GM15510 (cell line): ENCODE results near the gene PRKN.

Source experiments
- POLR2A ChIP-seq: IDR thresholded peaks from 3 replicates; pipeline ENCODE4 v1.6.1; 2011; ENCODE audit warnings: borderline replicate concordance; ENCODE audit not compliant: insufficient read length; ENCODE audit errors: extremely low read depth

Gene PRKN

DNA sequence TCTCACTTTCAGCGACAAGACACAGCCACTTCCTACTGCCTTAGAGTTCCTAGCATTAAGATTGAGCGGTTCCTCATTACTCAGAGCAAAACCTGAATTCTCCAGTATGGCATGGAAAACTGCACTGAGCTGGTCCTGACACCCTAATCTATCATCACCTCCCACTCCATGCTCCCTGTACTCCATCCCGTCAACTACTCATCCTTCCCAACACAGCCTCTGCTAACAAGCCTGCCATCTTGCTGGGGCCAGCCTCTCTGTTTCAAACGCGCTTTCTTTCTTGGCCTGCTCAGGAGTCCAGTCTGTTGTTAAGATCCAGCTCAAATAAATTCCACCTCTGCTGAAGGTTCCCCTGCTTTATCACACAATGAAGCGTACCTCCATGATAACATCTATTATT is 12.0 kb downstream of the PRKN start:
- TF ChIP-seq POLR2A = no peak

- TF ChIP-seq POLR2A = no peak
Observed at GRCh38 chr6:162713974-162714780, 13.4 kb downstream of the PRKN start.

DNA sequence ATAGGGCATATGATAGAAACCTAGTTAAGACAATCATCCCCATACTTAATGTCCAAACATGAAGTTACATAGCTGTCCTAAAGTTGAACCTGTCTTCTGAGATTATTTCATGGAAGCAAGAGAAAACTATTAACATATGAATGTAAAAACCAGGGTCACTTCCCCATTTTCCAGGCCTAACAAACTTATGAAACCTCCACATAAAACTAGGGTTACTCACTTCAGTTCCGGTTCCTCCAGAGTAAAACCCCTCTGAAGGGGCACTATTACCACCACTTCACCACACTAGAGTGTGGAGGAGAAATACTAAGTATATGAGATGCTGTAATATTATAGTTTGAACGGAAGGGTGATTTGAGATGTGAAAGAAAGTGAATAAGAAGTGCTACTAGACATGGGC is 14.9 kb downstream of the PRKN start:
- no peak for TF ChIP-seq POLR2A

- TF ChIP-seq POLR2A = no peak
Observed at GRCh38 chr6:162711376-162711775, 16.2 kb downstream of the PRKN start.

- TF ChIP-seq POLR2A = no peak
Observed at GRCh38 chr6:162710936-162711335, 16.6 kb downstream of the PRKN start.

DNA sequence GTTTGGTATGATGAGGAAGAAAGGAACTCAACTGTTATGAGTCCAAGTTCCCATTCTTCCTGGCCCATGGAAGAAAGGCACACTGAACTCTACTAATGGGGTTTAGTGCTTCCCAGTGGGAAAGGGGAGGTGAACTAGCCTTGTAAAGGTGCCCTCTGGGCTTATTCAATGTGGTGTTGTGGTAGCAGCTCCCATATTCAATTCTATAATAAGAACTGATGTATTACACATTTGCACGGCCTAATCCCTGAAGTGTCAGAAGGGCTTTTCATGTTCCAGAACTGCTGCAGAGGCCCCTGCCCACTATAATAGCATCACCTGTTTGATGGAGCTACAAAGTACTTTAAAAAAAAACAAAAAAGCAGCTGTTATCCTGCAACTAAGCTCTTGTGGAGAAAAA is 17.1 kb downstream of the PRKN start:
- no peak for TF ChIP-seq POLR2A

GRCh38 chr6:162709431-162709830 is 18.1 kb downstream of the PRKN start:
- TF ChIP-seq POLR2A = no peak

DNA sequence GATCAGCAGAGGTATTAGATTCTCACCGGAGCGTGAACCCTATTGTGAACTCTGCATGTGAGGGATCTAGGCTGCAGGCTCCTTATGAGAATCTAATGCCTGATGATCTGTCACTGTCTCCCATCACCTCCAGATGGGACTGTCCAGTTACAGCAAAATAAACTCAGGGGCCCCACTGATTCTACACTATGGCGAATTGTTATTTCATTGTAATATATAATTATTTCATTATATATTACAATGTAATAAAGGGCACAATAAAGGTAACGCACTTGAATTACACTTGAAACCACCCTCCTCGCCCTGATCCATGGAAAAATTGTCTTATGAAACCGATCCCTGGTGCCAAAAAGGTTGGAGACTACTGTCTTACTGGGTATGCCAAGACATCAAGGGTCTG is 18.6 kb downstream of the PRKN start:
- TF ChIP-seq POLR2A = no peak

DNA sequence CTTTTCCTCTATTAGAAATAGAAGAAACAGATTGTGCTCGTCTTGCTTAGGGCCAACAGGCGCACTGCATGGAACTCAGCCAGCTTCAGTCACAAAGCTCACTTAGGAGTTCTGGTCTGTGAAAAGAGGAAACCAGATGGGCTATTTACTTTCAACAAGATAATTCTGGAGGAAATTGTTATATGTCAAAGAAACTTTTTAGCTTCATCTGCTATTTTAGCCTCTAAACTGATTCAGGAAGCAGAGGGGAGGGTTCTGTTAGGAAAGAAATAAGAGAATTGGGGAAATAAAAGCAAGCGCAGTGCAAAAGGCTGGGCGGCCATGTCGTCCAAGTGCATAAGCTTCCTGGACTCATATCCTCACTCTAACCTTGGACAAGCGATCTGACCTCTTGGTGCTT is 21.3 kb downstream of the PRKN start:
- no peak for TF ChIP-seq POLR2A

GRCh38 chr6:162705736-162706135 is 21.8 kb downstream of the PRKN start:
- TF ChIP-seq POLR2A = no peak

DNA sequence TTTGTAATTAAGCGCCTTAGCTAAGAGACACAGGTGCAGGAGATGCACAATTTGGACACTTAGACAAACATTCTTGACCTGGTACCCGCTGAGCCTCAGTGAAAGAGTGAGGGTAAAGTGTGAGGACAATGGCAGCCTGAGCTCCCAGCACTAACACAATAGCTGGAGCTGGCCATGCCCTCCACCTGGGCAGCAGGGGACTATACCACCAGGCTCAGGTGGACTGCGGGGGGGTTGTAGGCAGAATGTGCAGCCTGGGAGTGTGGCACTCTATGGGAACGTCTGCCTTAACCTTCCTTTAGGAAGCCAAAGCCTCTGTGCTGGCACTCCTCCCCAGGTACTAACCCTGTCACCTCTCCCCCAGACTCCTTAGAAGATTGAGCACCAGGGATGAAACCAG is 23.6 kb downstream of the PRKN start:
- TF ChIP-seq POLR2A = no peak

DNA sequence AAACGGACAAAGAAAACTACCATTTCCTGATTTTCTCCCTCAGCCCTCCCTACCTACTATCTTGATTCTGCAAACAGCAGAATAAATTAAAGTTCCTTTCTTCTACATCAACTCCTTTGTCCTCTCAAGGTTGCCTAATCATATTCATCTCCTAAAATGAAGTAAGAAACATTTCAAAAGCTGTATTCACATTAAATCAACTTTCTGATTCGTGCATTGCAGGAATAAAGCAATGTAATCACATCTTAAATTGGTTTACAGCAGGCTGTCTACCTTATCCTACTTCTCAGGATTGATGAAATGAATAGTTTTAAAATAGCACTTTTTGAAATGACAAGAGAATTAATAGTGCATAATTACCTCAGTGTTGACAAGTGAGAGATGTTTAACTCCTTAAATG is 25.1 kb downstream of the PRKN start:
- no peak for TF ChIP-seq POLR2A

DNA sequence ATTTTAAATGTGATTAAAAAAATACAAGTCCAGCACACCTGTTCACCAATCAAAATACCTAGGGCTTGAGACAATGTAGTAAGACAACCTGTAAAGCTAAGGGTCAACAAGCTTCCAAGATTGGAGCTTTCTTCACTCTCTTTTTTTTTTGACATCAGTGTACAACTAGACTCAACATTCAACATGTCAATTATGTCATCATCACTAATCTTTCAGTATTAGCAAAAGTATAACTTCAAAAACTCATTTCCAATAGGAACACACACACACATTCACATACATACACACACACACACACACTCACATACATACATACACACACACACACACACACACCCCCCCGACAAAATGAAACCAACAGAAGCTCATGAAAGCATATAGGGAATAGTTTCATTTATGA is 26.0 kb downstream of the PRKN start:
- no peak for TF ChIP-seq POLR2A

DNA sequence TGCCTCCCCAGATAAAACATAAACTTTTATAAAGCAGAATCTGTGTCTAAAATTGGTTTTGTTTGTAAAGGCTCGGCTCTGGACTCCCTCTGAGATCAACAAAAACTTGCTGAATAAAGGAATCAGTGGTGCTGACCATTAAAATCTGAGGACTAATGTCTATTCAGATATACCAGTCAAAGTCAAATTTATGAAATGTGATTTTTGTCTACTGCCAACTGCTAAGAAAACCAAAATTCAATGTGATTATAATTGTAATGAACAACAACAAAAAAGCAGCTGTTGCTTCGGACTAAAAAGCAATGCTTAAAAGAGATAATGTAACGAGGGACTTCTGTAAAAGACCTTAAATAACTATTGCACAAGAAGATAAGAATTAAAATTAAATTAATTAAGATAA is 26.6 kb downstream of the PRKN start:
- no peak for TF ChIP-seq POLR2A

DNA sequence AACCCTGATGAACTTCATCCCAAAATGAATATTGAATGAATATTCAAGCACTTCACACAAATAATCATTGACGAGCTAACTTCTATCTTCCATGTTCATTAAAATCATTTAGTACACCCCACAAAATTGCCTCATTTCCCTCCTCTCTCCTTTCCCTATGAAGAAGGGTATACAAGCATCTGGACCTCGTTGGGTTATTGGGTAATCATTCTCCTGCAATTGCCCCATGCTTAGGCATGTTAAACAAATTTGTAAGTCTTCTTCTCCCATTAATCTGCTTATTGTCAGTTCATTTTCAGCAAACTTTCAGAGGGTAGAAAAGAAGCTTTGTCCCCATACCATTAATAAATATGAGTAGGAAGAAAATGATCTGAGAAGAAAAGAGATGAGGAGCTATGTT is 27.6 kb downstream of the PRKN start:
- TF ChIP-seq POLR2A = no peak

DNA sequence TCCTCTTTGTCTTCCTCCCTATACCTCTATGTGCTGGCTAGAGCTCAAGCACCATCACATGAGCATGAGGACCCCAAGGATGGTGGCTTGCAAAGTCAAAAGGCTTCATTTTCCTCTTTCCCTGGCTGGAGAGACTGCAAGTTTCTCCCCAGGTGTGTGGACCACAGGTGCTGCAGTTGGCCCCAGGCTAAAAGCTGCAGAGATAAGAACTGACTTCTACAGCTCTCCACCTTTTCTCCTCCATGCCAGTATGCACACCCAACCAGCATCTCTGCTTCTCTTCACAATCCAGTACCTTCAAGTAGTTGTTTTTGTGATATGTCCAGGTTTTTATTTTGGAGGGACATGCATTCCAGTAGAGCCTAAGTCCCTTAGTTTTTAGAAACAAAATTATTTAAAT is 29.1 kb downstream of the PRKN start:
- no peak for TF ChIP-seq POLR2A

GRCh38 chr6:162697872-162698403 is 29.6 kb downstream of the PRKN start:
- no peak for TF ChIP-seq POLR2A

- TF ChIP-seq POLR2A = no peak
Observed at GRCh38 chr6:162690158-162690557, 37.4 kb downstream of the PRKN start.
